HCT116 (cell line): ENCODE data around the gene PRND. TPM values are rescaled to one million over a fixed set of nuclear protein-coding genes. Genes with fewer than 3 reads are reported as not detected.

ENCODE experiments used
- ATAC-seq: fragments of 200-7000 bp; cut with Tn5 transposase; 2 replicates; pipeline ENCODE4 v1.9.1; 2020; ENCODE audit warnings: mild to moderate bottlenecking, moderate library complexity
- BruUV-seq: library from RNA; stranded (reverse); fragments of 400-500 nt; replicated peaks from 2 replicates; lab custom pipeline; 2021; lab: Mats Ljungman, UMichigan
- CTCF ChIA-PET: fragments of 300-600 bp; sonication (Branson Sonifier 250); formaldehyde crosslinking; loops from one replicate; lab custom pipeline; 2021; ENCODE audit warnings: antibody characterized with exemption; lab: Charles Lee
- POLR2A ChIA-PET: fragments of 300-600, 350-600 bp; sonication (Branson Sonifier 250); formaldehyde crosslinking; loops from one replicate; lab custom pipeline; 2021; ENCODE audit warnings: antibody characterized with exemption; lab: Charles Lee
- RAD21 ChIA-PET, 2 experiments: fragments of 300-600 bp; sonication (Branson Sonifier 250); formaldehyde crosslinking; loops; one replicate each; lab custom pipeline; 2023; ENCODE audit warnings: low total read pairs in 2 of 2; ENCODE audit not compliant: uncharacterized antibody in 2 of 2, unreplicated experiment in 2 of 2, low non-redundant PET in 1 of 2; lab: Charles Lee
- DNase-seq: peaks from one replicate; pipeline ENCODE4 v3.0.0-alpha.2; 2010; ENCODE audit warnings: low read depth, low spot score
- H2AFZ ChIP-seq: fragments of 200-600 bp; shearing (Covaris generic), sonication (generic); 2 replicates; pipeline ENCODE4 v1.6.1; 2017; ENCODE audit warnings: low read depth, mixed run types, mixed read lengths, antibody characterized with exemption, low read length; ENCODE audit not compliant: poor library complexity, severe bottlenecking
- H3K27ac ChIP-seq: 2 replicates; pipeline ENCODE4 v1.5.1; 2012; ENCODE audit warnings: low read depth, low read length
- H3K27me3 ChIP-seq: fragments of 200-600 bp; sonication (generic); 2 replicates; pipeline ENCODE4 v1.6.1; 2016; ENCODE audit warnings: mixed run types, low read length, mixed read lengths; ENCODE audit not compliant: insufficient read depth
- H3K36me3 ChIP-seq, 2 experiments: fragments of 200-500 bp in 1 of 2; fragments of 200-600 bp in 1 of 2; sonication (Bioruptor generic) in 1 of 2; sonication (generic) in 1 of 2; 2 replicates each; pipeline versions ENCODE4 v1.5.1 to v1.6.1; 2014 to 2016; ENCODE audit warnings: low read length in 2 of 2, inconsistent platforms in 1 of 2, mixed read lengths in 1 of 2, mixed run types in 1 of 2; ENCODE audit not compliant: insufficient read depth in 2 of 2, control insufficient read depth in 1 of 2
- H3K4me1 ChIP-seq, 2 experiments: fragments of 200-600 bp in 1 of 2; sonication (generic) in 1 of 2; 2 replicates each; pipeline versions ENCODE4 v1.5.1 to v1.6.1; 2012 to 2017; ENCODE audit warnings: low read length in 2 of 2, inconsistent platforms in 1 of 2, mild to moderate bottlenecking in 1 of 2, mixed read lengths in 1 of 2, mixed run types in 1 of 2, moderate library complexity in 1 of 2; ENCODE audit not compliant: insufficient read depth in 2 of 2, control insufficient read depth in 1 of 2
- H3K4me2 ChIP-seq: fragments of 200-600 bp; sonication (generic); 2 replicates; pipeline ENCODE4 v1.6.1; 2017; ENCODE audit warnings: mixed run types, low read length, mixed read lengths
- H3K4me3 ChIP-seq, 2 experiments: fragments of 200-600 bp in 1 of 2; sonication (generic) in 1 of 2; replicated peaks in 1 of 2; 2 replicates each; pipeline ENCODE4 v1.5.1; 2011 to 2016; ENCODE audit warnings: low read length in 2 of 2, control low read depth in 1 of 2, low read depth in 1 of 2, mild to moderate bottlenecking in 1 of 2, mixed read lengths in 1 of 2, mixed run types in 1 of 2
- H3K79me2 ChIP-seq: fragments of 200-600 bp; sonication (generic); 2 replicates; pipeline ENCODE4 v1.6.1; 2017; ENCODE audit warnings: mild to moderate bottlenecking, mixed run types, low read length, moderate library complexity, mixed read lengths; ENCODE audit not compliant: insufficient read depth
- H3K9ac ChIP-seq: fragments of 200-600 bp; sonication (generic); 2 replicates; pipeline ENCODE4 v1.6.1; 2016; ENCODE audit warnings: low read length, mixed read lengths
- H3K9me2 ChIP-seq: fragments of 200-600 bp; sonication (generic), shearing (Covaris generic); 2 replicates; pipeline ENCODE4 v1.6.1; 2017; ENCODE audit warnings: mixed run types, mild to moderate bottlenecking, moderate library complexity; ENCODE audit not compliant: insufficient read depth
- H3K9me3 ChIP-seq, 2 experiments: fragments of 200-500 bp in 1 of 2; fragments of 200-600 bp in 1 of 2; sonication (Bioruptor generic) in 1 of 2; sonication (generic) in 1 of 2; 2 replicates each; pipeline ENCODE4 v1.6.1; 2014 to 2017; ENCODE audit warnings: low read length in 2 of 2, mixed read lengths in 2 of 2, inconsistent platforms in 1 of 2, low read depth in 1 of 2, mild to moderate bottlenecking in 1 of 2, mixed run types in 1 of 2, moderate library complexity in 1 of 2; ENCODE audit not compliant: control insufficient read depth in 1 of 2, insufficient read depth in 1 of 2
- H4K20me1 ChIP-seq: fragments of 200-600 bp; sonication (generic), shearing (Covaris generic); 2 replicates; pipeline ENCODE4 v1.6.1; 2017; ENCODE audit warnings: mixed run types, mild to moderate bottlenecking, moderate library complexity; ENCODE audit not compliant: insufficient read depth
- CBX3 ChIP-seq: IDR thresholded peaks from 2 replicates; pipeline ENCODE4 v1.6.1; 2012; ENCODE audit warnings: low read depth
- CEBPB ChIP-seq: IDR thresholded peaks from 2 replicates; pipeline ENCODE4 v1.6.1; 2012; ENCODE audit warnings: low read depth
- EGR1 ChIP-seq: IDR thresholded peaks from 2 replicates; pipeline ENCODE4 v1.6.1; 2012; ENCODE audit warnings: low read depth
- ELF1 ChIP-seq: IDR thresholded peaks from 2 replicates; pipeline ENCODE4 v1.6.1; 2012; ENCODE audit warnings: low read depth, borderline replicate concordance
- EZH2 ChIP-seq: fragments of 200-600 bp; sonication (generic); IDR thresholded peaks from 2 replicates; pipeline ENCODE4 v1.6.1; 2017; ENCODE audit warnings: antibody characterized with exemption, mixed run types
- FOSL1 ChIP-seq: IDR thresholded peaks from 2 replicates; pipeline ENCODE4 v1.6.1; 2012; ENCODE audit warnings: low read depth
- JUND ChIP-seq: IDR thresholded peaks from 2 replicates; pipeline ENCODE4 v1.6.1; 2012
- POLR2AphosphoS5 ChIP-seq: IDR thresholded peaks from 2 replicates; pipeline ENCODE4 v1.6.1; 2011; ENCODE audit warnings: mild to moderate bottlenecking, low read depth, low read length, moderate library complexity
- RAD21 ChIP-seq: IDR thresholded peaks from 2 replicates; pipeline ENCODE4 v1.6.1; 2012; ENCODE audit warnings: low read depth, mild to moderate bottlenecking
- SIN3A ChIP-seq: IDR thresholded peaks from 2 replicates; pipeline ENCODE4 v1.6.1; 2012; ENCODE audit warnings: low read depth
- SP1 ChIP-seq: IDR thresholded peaks from 2 replicates; pipeline ENCODE4 v1.6.1; 2012; ENCODE audit warnings: low read depth
- TCF7L2 ChIP-seq: IDR thresholded peaks from 2 replicates; pipeline ENCODE4 v1.7.0; 2011; ENCODE audit warnings: borderline replicate concordance, inconsistent platforms; ENCODE audit not compliant: insufficient read depth, insufficient read length; ENCODE audit errors: extremely low read depth
- YY1 ChIP-seq: IDR thresholded peaks from 2 replicates; pipeline ENCODE4 v1.6.1; 2011; ENCODE audit warnings: low read length, low read depth, moderate library complexity, mild to moderate bottlenecking; ENCODE audit not compliant: insufficient replicate concordance; ENCODE audit errors: extremely low read depth
- ZFX ChIP-seq: fragments of 450-650 bp; IDR thresholded peaks from 2 replicates; pipeline ENCODE4 v1.6.1; 2017
- ZNF274 ChIP-seq: fragments of 200-500 bp; sonication (Bioruptor generic); IDR thresholded peaks from 2 replicates; pipeline ENCODE4 v1.6.1; 2014; ENCODE audit warnings: mild to moderate bottlenecking, low read depth, low read length, inconsistent platforms
- intact Hi-C: fragments of 100-400 bp; cut with micrococcal nuclease; formaldehyde crosslinking; loops from 2 replicates; pipeline ENCODE4 v1.10.0; 2022
- total RNA-seq: library from RNA; stranded (reverse); gene quantifications from one replicate; pipeline ENCODE4 v1.2.1, GENCODE V29; 2021; ENCODE audit not compliant: unreplicated experiment
- TF ChIP-seq, protein P1 (sequence below): IDR thresholded peaks from 2 replicates; pipeline ENCODE4 v1.6.1; 2012
- TF ChIP-seq, protein P2 (sequence below), 3 experiments: fragments of 200-600 bp in 1 of 3; sonication (generic) in 1 of 3; IDR thresholded peaks in 2 of 3; conservative IDR thresholded peaks in 1 of 3; 2 replicates each; pipeline ENCODE4 v1.5.1; 2012 to 2017; ENCODE audit warnings: low read depth in 2 of 3, low read length in 2 of 3, antibody characterized with exemption in 1 of 3, borderline replicate concordance in 1 of 3, control low read depth in 1 of 3, mild to moderate bottlenecking in 1 of 3, mixed read lengths in 1 of 3, mixed run types in 1 of 3, moderate library complexity in 1 of 3; ENCODE audit not compliant: insufficient read depth in 1 of 3
- TF ChIP-seq, protein P3 (sequence below): IDR thresholded peaks from 2 replicates; pipeline ENCODE4 v1.6.1; 2012; ENCODE audit warnings: low read depth

PRND gene
- total RNA-seq, 1 experiment from 2014 or later: not detected

DNA sequence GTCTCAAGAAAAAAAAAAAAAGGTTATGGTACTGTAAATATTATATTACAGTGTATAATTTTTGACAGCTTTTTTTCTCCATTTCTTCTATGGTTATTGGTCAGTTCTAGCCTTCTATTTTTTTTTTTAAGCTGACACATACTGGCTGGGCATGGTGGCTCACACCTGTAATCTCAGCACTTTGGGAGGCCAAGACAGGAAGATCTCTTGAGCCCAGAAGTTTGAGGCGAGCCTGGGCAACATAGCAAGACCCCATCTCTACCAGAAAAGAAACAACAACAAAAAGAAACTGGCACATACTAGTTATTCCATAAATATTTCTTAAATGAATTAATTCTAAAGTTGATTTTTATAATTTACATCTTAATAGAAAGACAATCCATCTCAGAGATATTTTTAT is 27.6 kb upstream of the PRND start:
- Histone ChIP-seq H4K20me1 (peaks cover 17% of the 10 kb centered on the region; the same call in 1 of the 2 replicates), H3K27me3 (no peaks in the 10 kb centered on the region), H3K4me1 (no peaks in the 10 kb centered on the region), H3K9me2 (no peaks in the 10 kb centered on the region), H3K4me3 (no peak overlapping the region), H3K9ac (no peak overlapping the region), H3K4me2 (no peak overlapping the region), H3K79me2 (peaks cover 100% of the 10 kb centered on the region), H3K27ac (no peak overlapping the region), H3K9me3 (no peaks in the 10 kb centered on the region), H3K36me3 (peaks cover 6% of the 10 kb centered on the region in 2 experiments; a peak in 3 of 4 replicates), H2AFZ (no peak overlapping the region)
- ATAC-seq (no peak), DNase-seq (no peak)
- POLR2A ChIA-PET: interaction anchor here (0.7 kb wide), 1 partner anchor 394 kb away, joined by 4 read pairs; no protein-coding TSS in a partner anchor
- no TSS peak for BruUV-seq
- intact Hi-C loops: no loop called here
- RAD21 ChIA-PET: no interaction called here
- TF ChIP-seq SIN3A (no peak), YY1 (no peak), ELF1 (no peak), SP1 (no peak), JUND (no peak), ZFX (no peak), ZNF274 (no peak), EGR1 (no peak), TCF7L2 (no peak), EZH2 (no peak), FOSL1 (no peak), CEBPB (no peak), CBX3 (no peak), POLR2AphosphoS5 (no peak), RAD21 (no peak)
- TF ChIP-seq, protein P1, sequence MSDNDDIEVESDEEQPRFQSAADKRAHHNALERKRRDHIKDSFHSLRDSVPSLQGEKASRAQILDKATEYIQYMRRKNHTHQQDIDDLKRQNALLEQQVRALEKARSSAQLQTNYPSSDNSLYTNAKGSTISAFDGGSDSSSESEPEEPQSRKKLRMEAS: no peak
- TF ChIP-seq, protein P2, sequence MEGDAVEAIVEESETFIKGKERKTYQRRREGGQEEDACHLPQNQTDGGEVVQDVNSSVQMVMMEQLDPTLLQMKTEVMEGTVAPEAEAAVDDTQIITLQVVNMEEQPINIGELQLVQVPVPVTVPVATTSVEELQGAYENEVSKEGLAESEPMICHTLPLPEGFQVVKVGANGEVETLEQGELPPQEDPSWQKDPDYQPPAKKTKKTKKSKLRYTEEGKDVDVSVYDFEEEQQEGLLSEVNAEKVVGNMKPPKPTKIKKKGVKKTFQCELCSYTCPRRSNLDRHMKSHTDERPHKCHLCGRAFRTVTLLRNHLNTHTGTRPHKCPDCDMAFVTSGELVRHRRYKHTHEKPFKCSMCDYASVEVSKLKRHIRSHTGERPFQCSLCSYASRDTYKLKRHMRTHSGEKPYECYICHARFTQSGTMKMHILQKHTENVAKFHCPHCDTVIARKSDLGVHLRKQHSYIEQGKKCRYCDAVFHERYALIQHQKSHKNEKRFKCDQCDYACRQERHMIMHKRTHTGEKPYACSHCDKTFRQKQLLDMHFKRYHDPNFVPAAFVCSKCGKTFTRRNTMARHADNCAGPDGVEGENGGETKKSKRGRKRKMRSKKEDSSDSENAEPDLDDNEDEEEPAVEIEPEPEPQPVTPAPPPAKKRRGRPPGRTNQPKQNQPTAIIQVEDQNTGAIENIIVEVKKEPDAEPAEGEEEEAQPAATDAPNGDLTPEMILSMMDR (IDR thresholded peaks at IDR 0.05 in 2 of 3, conservative IDR thresholded peaks at IDR 0.05 in 1 of 3; ENCODE audit: borderline replicate concordance in 1 of 3, insufficient read depth in 1 of 3, low read depth in 2 of 3, low read length in 2 of 3): no peak
- TF ChIP-seq, protein P3, sequence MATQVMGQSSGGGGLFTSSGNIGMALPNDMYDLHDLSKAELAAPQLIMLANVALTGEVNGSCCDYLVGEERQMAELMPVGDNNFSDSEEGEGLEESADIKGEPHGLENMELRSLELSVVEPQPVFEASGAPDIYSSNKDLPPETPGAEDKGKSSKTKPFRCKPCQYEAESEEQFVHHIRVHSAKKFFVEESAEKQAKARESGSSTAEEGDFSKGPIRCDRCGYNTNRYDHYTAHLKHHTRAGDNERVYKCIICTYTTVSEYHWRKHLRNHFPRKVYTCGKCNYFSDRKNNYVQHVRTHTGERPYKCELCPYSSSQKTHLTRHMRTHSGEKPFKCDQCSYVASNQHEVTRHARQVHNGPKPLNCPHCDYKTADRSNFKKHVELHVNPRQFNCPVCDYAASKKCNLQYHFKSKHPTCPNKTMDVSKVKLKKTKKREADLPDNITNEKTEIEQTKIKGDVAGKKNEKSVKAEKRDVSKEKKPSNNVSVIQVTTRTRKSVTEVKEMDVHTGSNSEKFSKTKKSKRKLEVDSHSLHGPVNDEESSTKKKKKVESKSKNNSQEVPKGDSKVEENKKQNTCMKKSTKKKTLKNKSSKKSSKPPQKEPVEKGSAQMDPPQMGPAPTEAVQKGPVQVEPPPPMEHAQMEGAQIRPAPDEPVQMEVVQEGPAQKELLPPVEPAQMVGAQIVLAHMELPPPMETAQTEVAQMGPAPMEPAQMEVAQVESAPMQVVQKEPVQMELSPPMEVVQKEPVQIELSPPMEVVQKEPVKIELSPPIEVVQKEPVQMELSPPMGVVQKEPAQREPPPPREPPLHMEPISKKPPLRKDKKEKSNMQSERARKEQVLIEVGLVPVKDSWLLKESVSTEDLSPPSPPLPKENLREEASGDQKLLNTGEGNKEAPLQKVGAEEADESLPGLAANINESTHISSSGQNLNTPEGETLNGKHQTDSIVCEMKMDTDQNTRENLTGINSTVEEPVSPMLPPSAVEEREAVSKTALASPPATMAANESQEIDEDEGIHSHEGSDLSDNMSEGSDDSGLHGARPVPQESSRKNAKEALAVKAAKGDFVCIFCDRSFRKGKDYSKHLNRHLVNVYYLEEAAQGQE: no peak
- CTCF ChIA-PET: no interaction called here
